Measurements from ENCODE around the gene CASP7. TPM values are rescaled to one million over a fixed set of nuclear protein-coding genes. Genes with fewer than 3 reads are reported as not detected.

Gene CASP7
- total RNA-seq, 1 experiment from 2014 or later = 4.7 TPM

DNA sequence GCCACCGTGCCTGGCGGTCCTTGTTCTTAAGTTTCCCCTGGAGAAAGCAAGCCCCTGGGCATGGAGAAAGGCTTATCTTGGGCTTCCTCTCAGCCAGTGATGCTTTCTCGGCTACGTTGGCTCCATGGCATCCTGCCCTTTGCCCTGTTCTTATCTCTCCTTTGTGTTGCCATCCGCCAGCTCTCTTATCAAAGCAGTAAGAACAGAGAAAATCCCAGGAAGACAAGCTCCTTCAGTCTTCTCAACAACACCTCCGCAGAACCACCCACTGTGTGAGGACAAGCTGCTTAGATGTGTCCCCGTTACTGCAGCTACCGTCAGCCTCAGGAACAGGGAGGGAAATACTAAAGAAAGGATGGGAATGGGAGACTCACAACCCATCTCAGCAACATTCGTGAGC is 75.1 kb downstream of the CASP7 start (continued):
- TF ChIP-seq, protein P1, sequence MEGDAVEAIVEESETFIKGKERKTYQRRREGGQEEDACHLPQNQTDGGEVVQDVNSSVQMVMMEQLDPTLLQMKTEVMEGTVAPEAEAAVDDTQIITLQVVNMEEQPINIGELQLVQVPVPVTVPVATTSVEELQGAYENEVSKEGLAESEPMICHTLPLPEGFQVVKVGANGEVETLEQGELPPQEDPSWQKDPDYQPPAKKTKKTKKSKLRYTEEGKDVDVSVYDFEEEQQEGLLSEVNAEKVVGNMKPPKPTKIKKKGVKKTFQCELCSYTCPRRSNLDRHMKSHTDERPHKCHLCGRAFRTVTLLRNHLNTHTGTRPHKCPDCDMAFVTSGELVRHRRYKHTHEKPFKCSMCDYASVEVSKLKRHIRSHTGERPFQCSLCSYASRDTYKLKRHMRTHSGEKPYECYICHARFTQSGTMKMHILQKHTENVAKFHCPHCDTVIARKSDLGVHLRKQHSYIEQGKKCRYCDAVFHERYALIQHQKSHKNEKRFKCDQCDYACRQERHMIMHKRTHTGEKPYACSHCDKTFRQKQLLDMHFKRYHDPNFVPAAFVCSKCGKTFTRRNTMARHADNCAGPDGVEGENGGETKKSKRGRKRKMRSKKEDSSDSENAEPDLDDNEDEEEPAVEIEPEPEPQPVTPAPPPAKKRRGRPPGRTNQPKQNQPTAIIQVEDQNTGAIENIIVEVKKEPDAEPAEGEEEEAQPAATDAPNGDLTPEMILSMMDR (IDR thresholded peaks at IDR 0.05) = no peak
- TF ChIP-seq, protein P2, sequence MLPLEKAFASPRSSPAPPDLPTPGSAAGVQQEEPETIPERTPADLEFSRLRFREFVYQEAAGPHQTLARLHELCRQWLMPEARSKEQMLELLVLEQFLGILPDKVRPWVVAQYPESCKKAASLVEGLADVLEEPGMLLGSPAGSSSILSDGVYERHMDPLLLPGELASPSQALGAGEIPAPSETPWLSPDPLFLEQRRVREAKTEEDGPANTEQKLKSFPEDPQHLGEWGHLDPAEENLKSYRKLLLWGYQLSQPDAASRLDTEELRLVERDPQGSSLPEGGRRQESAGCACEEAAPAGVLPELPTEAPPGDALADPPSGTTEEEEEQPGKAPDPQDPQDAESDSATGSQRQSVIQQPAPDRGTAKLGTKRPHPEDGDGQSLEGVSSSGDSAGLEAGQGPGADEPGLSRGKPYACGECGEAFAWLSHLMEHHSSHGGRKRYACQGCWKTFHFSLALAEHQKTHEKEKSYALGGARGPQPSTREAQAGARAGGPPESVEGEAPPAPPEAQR (CRISPR knock-in tag; IDR thresholded peaks at IDR 0.05) = no peak
- TF ChIP-seq, protein P3, sequence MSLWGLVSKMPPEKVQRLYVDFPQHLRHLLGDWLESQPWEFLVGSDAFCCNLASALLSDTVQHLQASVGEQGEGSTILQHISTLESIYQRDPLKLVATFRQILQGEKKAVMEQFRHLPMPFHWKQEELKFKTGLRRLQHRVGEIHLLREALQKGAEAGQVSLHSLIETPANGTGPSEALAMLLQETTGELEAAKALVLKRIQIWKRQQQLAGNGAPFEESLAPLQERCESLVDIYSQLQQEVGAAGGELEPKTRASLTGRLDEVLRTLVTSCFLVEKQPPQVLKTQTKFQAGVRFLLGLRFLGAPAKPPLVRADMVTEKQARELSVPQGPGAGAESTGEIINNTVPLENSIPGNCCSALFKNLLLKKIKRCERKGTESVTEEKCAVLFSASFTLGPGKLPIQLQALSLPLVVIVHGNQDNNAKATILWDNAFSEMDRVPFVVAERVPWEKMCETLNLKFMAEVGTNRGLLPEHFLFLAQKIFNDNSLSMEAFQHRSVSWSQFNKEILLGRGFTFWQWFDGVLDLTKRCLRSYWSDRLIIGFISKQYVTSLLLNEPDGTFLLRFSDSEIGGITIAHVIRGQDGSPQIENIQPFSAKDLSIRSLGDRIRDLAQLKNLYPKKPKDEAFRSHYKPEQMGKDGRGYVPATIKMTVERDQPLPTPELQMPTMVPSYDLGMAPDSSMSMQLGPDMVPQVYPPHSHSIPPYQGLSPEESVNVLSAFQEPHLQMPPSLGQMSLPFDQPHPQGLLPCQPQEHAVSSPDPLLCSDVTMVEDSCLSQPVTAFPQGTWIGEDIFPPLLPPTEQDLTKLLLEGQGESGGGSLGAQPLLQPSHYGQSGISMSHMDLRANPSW (CRISPR knock-in tag; conservative IDR thresholded peaks at IDR 0.05; ENCODE audit: low read depth) = no peak
- TF ChIP-seq, protein P4, sequence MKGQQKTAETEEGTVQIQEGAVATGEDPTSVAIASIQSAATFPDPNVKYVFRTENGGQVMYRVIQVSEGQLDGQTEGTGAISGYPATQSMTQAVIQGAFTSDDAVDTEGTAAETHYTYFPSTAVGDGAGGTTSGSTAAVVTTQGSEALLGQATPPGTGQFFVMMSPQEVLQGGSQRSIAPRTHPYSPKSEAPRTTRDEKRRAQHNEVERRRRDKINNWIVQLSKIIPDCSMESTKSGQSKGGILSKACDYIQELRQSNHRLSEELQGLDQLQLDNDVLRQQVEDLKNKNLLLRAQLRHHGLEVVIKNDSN (CRISPR knock-in tag; IDR thresholded peaks at IDR 0.05) = no peak
- TF ChIP-seq CBFB (CRISPR knock-in tag; IDR thresholded peaks at IDR 0.05; ENCODE audit: low read depth) (no peak), RELA (CRISPR knock-in tag; IDR thresholded peaks at IDR 0.05; ENCODE audit: borderline replicate concordance) (no peak)

DNA sequence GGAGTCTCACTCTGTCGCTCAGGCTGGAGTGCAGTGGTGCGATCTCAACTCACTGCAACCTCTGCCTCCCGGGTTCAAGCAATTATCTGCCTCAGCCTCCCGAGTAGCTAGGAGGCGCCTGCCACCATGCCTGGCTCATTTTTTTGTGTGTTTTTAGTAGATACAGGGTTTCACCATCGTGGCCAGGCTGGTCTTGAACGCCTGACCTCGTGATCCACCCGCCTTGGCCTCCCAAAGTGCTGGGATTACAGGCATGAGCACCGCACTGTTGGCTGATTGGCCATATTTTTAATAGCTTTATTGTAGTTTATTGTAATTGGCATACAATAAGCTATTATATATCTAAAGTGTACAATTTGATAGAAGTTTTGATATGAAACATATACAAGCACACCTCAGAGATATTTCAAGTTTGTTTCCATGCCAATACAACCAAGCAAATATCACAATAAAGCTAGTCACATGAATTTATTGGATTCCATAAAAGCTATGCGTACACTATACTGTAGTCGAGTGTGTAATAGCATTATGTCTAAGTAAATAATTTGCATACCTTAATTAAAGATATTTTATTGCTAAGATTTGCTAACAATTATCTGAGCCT is 77.3 kb downstream of the CASP7 start:
- no peak for DNase-seq (ENCODE audit: low spot score)
- ChIA-PET CTCF (interaction anchor here (0.6 kb wide), 1 partner anchor 491 kb away, joined by 3 read pairs; no protein-coding TSS in a partner anchor), POLR2A (no interaction called here)
- Mint-ChIP-seq H3K27me3 (ENCODE audit: low read depth) (no peaks in the 10 kb centered on the region; the same call in 1 of the 2 replicates), H3K27ac (no peak overlapping the region), H3K4me1 (no peaks in the 10 kb centered on the region), H3K36me3 (no peaks in the 10 kb centered on the region), H3K9me3 (no peaks in the 10 kb centered on the region), H3K4me3 (no peak overlapping the region)
- no peak for ATAC-seq
- TF ChIP-seq RORB (CRISPR knock-in tag; IDR thresholded peaks at IDR 0.05) (no peak), MYBL2 (CRISPR knock-in tag; IDR thresholded peaks at IDR 0.05) (no peak), GRHL2 (CRISPR knock-in tag; IDR thresholded peaks at IDR 0.05; ENCODE audit: insufficient replicate concordance, severe bottlenecking) (no peak)

DNA sequence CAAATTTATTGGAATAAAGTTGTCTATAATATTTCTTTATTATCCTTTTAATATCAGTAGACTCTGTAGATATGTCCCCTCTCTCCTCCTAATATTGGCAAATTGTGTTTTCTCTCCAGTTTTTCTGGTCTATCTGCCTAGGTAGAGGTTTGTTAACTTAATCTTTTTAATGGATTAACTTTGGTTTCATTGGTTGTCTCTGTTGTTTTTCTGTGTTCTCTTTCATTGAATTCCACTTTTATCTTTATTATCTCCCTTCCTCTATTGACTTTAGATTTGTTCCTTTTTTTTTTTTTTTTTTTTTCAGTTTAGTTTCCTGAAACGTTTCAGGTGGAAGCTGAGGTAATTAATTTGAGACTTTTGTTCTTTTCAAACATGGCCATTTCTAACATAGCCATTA is 82.4 kb downstream of the CASP7 start:
- no peak for ATAC-seq
- no peak for DNase-seq (ENCODE audit: low spot score)
- Mint-ChIP-seq H3K27me3 (ENCODE audit: low read depth) (no peaks in the 10 kb centered on the region), H3K4me3 (no peak overlapping the region), H3K27ac (no peak overlapping the region), H3K36me3 (peaks cover 6% of the 10 kb centered on the region), H3K9me3 (peaks cover 15% of the 10 kb centered on the region), H3K4me1 (no peaks in the 10 kb centered on the region)
- CTCF ChIA-PET = no interaction called here
- no peak for TF ChIP-seq JAZF1 (CRISPR knock-in tag; IDR thresholded peaks at IDR 0.05)
- TF ChIP-seq, protein P5, sequence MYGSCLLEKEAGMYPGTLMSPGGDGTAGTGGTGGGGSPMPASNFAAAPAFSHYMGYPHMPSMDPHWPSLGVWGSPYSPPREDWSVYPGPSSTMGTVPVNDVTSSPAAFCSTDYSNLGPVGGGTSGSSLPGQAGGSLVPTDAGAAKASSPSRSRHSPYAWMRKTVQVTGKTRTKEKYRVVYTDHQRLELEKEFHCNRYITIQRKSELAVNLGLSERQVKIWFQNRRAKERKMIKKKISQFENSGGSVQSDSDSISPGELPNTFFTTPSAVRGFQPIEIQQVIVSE (CRISPR knock-in tag; IDR thresholded peaks at IDR 0.05; ENCODE audit: borderline replicate concordance) = no peak
- TF ChIP-seq, protein P6, sequence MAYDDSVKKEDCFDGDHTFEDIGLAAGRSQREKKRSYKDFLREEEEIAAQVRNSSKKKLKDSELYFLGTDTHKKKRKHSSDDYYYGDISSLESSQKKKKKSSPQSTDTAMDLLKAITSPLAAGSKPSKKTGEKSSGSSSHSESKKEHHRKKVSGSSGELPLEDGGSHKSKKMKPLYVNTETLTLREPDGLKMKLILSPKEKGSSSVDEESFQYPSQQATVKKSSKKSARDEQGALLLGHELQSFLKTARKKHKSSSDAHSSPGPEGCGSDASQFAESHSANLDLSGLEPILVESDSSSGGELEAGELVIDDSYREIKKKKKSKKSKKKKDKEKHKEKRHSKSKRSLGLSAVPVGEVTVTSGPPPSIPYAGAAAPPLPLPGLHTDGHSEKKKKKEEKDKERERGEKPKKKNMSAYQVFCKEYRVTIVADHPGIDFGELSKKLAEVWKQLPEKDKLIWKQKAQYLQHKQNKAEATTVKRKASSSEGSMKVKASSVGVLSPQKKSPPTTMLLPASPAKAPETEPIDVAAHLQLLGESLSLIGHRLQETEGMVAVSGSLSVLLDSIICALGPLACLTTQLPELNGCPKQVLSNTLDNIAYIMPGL (CRISPR knock-in tag; IDR thresholded peaks at IDR 0.05) = no peak
- POLR2A ChIA-PET = no interaction called here
